Muscle layer of colon (tissue), 2 donors: ENCODE results near the gene ALB.

Source experiments
- H3K27ac ChIP-seq: one replicate; pipeline ENCODE4 v1.7.0; 2013; ENCODE audit warnings: low read depth, mild to moderate bottlenecking, low read length, moderate library complexity
- H3K27me3 ChIP-seq, 2 donors: one replicate each; pipeline ENCODE4 v1.7.0; 2013; ENCODE audit warnings: low read length in 2 of 2, mild to moderate bottlenecking in 2 of 2; ENCODE audit not compliant: insufficient read depth in 2 of 2, control insufficient read depth in 1 of 2
- H3K36me3 ChIP-seq: one replicate; pipeline ENCODE4 v1.7.0; 2013; ENCODE audit warnings: mild to moderate bottlenecking, low read length; ENCODE audit not compliant: insufficient read depth
- H3K4me1 ChIP-seq: one replicate; pipeline ENCODE4 v1.7.0; 2013; ENCODE audit warnings: mild to moderate bottlenecking, low read length; ENCODE audit not compliant: insufficient read depth
- H3K4me3 ChIP-seq, 2 donors: one replicate each; pipeline ENCODE4 v1.7.0; 2013; ENCODE audit warnings: low read length in 2 of 2, low read depth in 1 of 2, mild to moderate bottlenecking in 1 of 2, moderate library complexity in 1 of 2
- H3K9ac ChIP-seq: one replicate; pipeline ENCODE4 v1.7.0; 2013; ENCODE audit warnings: low read length
- H3K9me3 ChIP-seq: one replicate; pipeline ENCODE4 v1.7.0; 2013; ENCODE audit warnings: mild to moderate bottlenecking, low read length
- donor health status: abdominal sarcoma.
- donor health status: Adenocarcinoma of cecum.

Gene ALB

DNA sequence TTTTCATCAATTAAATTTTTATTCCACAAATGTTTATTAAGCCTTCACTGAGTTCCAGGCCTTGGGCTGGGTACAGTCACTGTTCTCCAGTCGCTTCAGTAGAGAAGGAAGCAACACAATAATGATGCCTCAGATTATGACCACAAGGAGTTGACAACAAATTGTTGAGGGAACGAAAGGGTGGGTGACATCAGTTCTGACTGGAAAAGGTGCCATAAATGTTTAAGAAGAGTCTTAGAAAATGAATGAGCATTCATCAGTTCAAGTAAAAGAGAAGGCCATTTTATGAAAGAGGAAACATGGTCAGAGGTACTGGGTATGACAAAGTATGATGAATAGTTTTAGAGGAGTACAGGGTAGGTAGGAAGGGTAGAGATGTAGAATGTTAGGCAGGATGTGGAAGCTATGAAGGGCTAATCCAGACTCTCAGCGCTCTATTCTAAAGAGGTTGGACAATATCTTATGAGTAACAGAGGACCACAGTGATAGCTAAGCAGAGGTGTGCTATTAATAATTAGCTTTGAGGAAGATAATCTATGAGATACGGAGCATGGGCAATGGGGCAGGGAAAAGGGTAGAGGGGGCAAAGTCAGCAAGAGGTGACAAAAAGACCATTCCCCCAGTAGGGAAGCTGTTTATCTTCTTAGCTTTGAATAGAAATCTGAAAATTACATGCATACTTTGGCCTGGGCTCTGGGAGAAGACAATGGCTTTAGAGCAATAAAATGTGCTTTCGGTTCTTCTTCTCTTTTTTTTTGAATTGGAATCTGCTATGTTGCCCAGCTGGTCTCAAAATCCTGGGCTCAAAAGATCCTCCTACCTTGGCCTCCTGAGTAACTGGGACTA is 52.3 kb downstream of the ALB start:
- Histone ChIP-seq H3K4me1 (no peaks in the 10 kb centered on the region), H3K36me3 (no peaks in the 10 kb centered on the region), H3K27me3 (no peaks in the 10 kb centered on the region), H3K9ac (no peak overlapping the region), H3K4me3 (no peak overlapping the region), H3K27ac (no peak overlapping the region), H3K9me3 (no peaks in the 10 kb centered on the region)

DNA sequence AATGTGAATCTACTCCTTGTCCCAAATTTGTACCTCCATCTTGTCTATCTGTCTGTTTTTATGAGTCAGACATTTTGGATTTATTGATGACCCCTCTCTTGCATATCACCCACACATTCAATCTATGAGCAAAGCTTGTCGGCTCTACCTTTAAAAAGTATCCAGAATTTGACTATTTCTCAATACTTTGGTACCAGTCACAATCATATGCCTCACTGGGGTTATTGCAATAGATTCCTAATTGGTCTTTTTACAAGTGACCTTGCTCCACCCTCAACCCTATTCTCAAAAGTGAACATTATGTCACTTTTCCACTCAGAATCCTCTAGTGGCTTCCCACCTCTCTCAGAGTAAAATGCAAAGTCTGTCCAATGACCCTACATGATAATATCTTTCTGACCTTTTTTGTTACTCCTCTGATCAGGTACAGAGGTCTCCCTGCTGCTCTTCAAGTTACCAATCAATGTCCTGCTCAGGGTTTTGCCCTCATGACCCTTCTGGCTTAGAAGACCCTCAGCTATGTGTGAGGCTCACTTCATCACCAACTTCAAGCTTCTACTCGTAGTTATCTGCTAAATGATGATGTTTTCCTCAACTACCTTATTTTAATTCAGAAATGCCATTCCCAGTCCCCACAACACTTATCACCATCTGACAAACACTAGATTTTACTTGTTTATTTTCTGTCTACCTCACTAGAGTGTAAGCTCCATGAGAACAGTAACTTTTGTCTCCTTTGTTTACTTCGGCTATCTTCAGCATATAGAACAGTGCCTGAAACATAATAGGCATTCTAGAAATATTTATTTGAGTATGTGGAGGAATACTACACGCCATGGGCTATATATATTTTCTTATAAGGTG is 54.3 kb downstream of the ALB start:
- no peak overlapping the region for H3K9ac ChIP-seq
- H3K27me3 ChIP-seq = no peaks in the 10 kb centered on the region
- H3K36me3 ChIP-seq = no peaks in the 10 kb centered on the region
- no peak overlapping the region for H3K27ac ChIP-seq
- no peaks in the 10 kb centered on the region for H3K4me1 ChIP-seq
- H3K9me3 ChIP-seq = no peaks in the 10 kb centered on the region
- H3K4me3 ChIP-seq = no peak overlapping the region

DNA sequence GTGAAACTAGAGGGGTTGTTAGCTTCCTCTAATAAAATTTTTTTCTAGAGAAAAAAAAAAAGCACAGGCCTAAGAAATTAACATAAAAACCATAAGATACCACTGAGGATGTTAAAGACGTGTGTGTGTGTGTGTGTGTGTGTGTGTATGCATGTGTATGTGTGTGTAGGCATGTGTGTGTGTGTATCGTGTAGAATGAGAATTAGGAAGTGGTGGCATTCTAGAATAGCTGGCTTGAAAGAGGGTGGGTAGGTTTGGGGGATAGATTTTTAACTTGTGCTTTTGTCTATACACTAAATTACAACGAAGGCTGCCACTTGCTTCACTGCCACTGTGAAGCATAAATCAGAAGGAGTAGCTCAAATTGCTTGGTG is 54.9 kb downstream of the ALB start:
- Histone ChIP-seq H3K9me3 (no peaks in the 10 kb centered on the region), H3K27me3 (no peaks in the 10 kb centered on the region), H3K4me1 (no peaks in the 10 kb centered on the region), H3K36me3 (no peaks in the 10 kb centered on the region), H3K27ac (no peak overlapping the region), H3K9ac (no peak overlapping the region), H3K4me3 (no peak overlapping the region)

DNA sequence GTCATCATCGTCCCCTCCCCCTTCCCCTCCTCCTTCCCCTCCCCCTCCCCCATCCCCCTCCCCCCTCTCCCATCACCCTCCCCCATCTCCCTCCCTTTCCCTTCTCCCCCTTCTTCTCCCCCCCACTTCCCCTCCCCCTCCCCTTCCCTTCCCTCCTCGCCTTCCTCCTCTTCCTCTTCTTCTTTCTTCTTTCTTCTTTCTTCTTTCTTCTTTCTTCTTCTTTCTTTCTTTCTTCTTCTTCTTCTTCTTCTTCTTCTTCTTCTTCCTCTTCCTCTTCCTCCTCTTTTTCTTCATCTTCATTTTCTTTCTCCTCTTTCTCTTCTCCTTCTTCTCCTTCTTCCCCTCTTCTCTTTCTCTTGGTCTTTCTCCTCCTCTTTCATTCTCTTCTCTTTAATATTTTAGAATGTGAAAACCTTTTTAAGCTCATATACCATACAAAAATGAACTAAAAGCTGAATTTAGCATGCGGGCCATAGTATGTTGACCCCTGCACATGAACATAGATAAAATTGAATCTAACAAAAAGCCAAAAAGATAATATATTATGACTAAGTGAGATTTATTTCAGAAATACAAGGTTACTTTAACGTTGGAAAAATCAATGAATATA is 56.9 kb downstream of the ALB start:
- Histone ChIP-seq H3K27ac (no peak overlapping the region), H3K27me3 (no peaks in the 10 kb centered on the region), H3K9ac (no peak overlapping the region), H3K36me3 (no peaks in the 10 kb centered on the region), H3K9me3 (no peaks in the 10 kb centered on the region), H3K4me1 (no peaks in the 10 kb centered on the region), H3K4me3 (no peak overlapping the region)

DNA sequence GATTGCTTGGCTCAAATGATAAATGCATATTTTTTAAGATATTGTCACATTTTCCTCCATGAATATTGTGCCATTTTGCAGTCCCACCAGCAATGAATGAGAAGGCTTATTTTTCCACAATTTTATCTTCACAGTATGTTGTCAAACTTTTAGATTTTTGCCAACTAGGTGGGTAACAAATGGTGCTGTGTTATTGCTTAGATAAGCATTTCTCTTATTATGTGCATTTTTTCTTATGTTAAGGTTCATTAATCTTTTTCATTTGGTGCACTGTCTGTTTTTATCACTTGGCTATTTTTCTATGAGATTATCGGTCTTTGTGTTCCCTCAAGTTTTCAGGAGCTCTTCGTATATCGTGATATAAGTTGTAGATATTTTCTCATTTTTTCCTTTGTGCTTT is 64.1 kb downstream of the ALB start:
- H3K36me3 ChIP-seq = no peaks in the 10 kb centered on the region
- no peaks in the 10 kb centered on the region for H3K4me1 ChIP-seq
- H3K27ac ChIP-seq = no peak overlapping the region
- H3K9ac ChIP-seq = no peak overlapping the region
- H3K27me3 ChIP-seq = no peaks in the 10 kb centered on the region
- no peak overlapping the region for H3K4me3 ChIP-seq
- no peaks in the 10 kb centered on the region for H3K9me3 ChIP-seq

DNA sequence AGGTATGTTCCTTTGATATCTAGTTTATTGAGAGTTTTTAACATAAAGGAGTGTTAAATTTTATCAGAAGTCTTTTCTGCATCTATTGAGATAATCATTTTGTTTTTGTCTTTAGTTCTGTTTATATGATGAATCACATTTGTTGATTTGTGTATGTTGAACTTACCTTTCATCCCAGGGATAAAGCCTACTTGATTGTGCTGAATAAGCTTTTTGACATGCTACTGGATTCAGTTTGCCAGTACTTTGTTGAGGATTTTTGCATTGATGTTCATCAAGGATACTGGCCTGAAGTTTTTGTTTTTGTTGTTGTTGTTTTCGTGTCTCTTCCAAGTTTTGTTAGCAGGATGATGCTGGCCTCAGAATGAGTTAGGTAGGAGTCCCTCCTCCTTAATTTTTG is 66.6 kb downstream of the ALB start:
- no peak overlapping the region for H3K9ac ChIP-seq
- H3K27me3 ChIP-seq = no peaks in the 10 kb centered on the region
- no peaks in the 10 kb centered on the region for H3K36me3 ChIP-seq
- no peak overlapping the region for H3K4me3 ChIP-seq
- H3K27ac ChIP-seq = no peak overlapping the region
- no peaks in the 10 kb centered on the region for H3K9me3 ChIP-seq
- H3K4me1 ChIP-seq = no peaks in the 10 kb centered on the region
